AG10803 (cell line): Measurements from ENCODE around the gene ENTHD1.
"Not testable (repeated sequence)": the region's sequence is repeated elsewhere in the genome, so short reads cannot be mapped to it uniquely, and the experiment has no call there.

ENCODE experiments used
- DNase-seq: peaks from one replicate; pipeline ENCODE4 v3.0.0; 2010; ENCODE audit warnings: low read depth
- H3K4me3 ChIP-seq: 2 replicates; pipeline ENCODE4 v1.5.1; 2011; ENCODE audit warnings: mild to moderate bottlenecking, low read length, control low read depth
- CTCF ChIP-seq: conservative IDR thresholded peaks from 2 replicates; pipeline ENCODE4 v1.5.1; 2011; ENCODE audit warnings: mild to moderate bottlenecking, low read length, control low read depth, inconsistent platforms

The ENTHD1 gene

GRCh38 chr22:39907605-39908097, 14.1 kb upstream of the ENTHD1 start:
- no peak overlapping the region for H3K4me3 ChIP-seq
- DNase-seq, result no peak
- TF ChIP-seq CTCF, result no peak

GRCh38 chr22:39907047-39907446, 13.5 kb upstream of the ENTHD1 start:
- DNase-seq, result no peak
- no peak for TF ChIP-seq CTCF
- H3K4me3 ChIP-seq, result no peak overlapping the region

- H3K4me3 ChIP-seq, result no peak overlapping the region
- DNase-seq, result no peak
- no peak for TF ChIP-seq CTCF
Observed at GRCh38 chr22:39906207-39906606, 12.6 kb upstream of the ENTHD1 start.

GRCh38 chr22:39905687-39906086, 12.1 kb upstream of the ENTHD1 start:
- H3K4me3 ChIP-seq, result no peak overlapping the region
- no peak for DNase-seq
- no peak for TF ChIP-seq CTCF

GRCh38 chr22:39904862-39905261, 11.3 kb upstream of the ENTHD1 start:
- H3K4me3 ChIP-seq, result no peak overlapping the region
- DNase-seq, result no peak
- no peak for TF ChIP-seq CTCF

- not testable (repeated sequence) for H3K4me3 ChIP-seq, DNase-seq
Observed at GRCh38 chr22:39904024-39904423, 10.5 kb upstream of the ENTHD1 start.

- no peak overlapping the region for H3K4me3 ChIP-seq
- no peak for TF ChIP-seq CTCF
- DNase-seq, result no peak
Observed at GRCh38 chr22:39901565-39902146, 8.1 kb upstream of the ENTHD1 start.
